Measurements from ENCODE around the gene COLEC12.
A peak's percentile ranks its signal among the peaks of the same experiment; 100 is the strongest.
"Not testable (repeated sequence)": the region's sequence is repeated elsewhere in the genome, so short reads cannot be mapped to it uniquely, and the experiment has no call there.

The COLEC12 gene

GRCh38 chr18:295756-296490 is 204.6 kb downstream of the COLEC12 start:
- no peaks in the 10 kb centered on the region for H3K9me3 ChIP-seq (ENCODE audit: insufficient read depth, low read depth, low read length)
- no peaks in the 10 kb centered on the region for H3K27me3 ChIP-seq (ENCODE audit: insufficient read depth, low read length)
- no peak overlapping the region for H3K4me3 ChIP-seq (ENCODE audit: low read length)
- H3K9ac ChIP-seq (ENCODE audit: low read depth, low read length), result no peak overlapping the region
- H3K27ac ChIP-seq (ENCODE audit: low read length), result no peak overlapping the region
- no peaks in the 10 kb centered on the region for H3K4me1 ChIP-seq (ENCODE audit: insufficient read depth, low read length)
- H3K36me3 ChIP-seq (ENCODE audit: insufficient read depth, low read depth, low read length), result no peaks in the 10 kb centered on the region

- Histone ChIP-seq H3K4me1 (ENCODE audit: insufficient read depth, low read length) (no peaks in the 10 kb centered on the region), H3K27ac (ENCODE audit: low read length) (no peak overlapping the region), H3K4me3 (ENCODE audit: low read length) (no peak overlapping the region), H3K9ac (ENCODE audit: low read depth, low read length) (no peak overlapping the region), H3K27me3 (ENCODE audit: insufficient read depth, low read length) (no peaks in the 10 kb centered on the region), H3K9me3 (ENCODE audit: insufficient read depth, low read depth, low read length) (no peaks in the 10 kb centered on the region), H3K36me3 (ENCODE audit: insufficient read depth, low read depth, low read length) (no peaks in the 10 kb centered on the region)
Measured at GRCh38 chr18:294566-294965, 205.9 kb downstream of the COLEC12 start.

- H3K4me1 ChIP-seq (ENCODE audit: insufficient read depth, low read length), result no peaks in the 10 kb centered on the region
- H3K27ac ChIP-seq (ENCODE audit: low read length), result no peak overlapping the region
- H3K36me3 ChIP-seq (ENCODE audit: insufficient read depth, low read depth, low read length), result no peaks in the 10 kb centered on the region
- H3K9ac ChIP-seq (ENCODE audit: low read depth, low read length), result no peak overlapping the region
- no peak overlapping the region for H3K4me3 ChIP-seq (ENCODE audit: low read length)
- H3K9me3 ChIP-seq (ENCODE audit: insufficient read depth, low read depth, low read length), result no peaks in the 10 kb centered on the region
- no peaks in the 10 kb centered on the region for H3K27me3 ChIP-seq (ENCODE audit: insufficient read depth, low read length)
Measured at GRCh38 chr18:293536-293935, 207.0 kb downstream of the COLEC12 start.

GRCh38 chr18:292271-292670 is 208.2 kb downstream of the COLEC12 start:
- Histone ChIP-seq H3K4me1 (ENCODE audit: insufficient read depth, low read length) (no peaks in the 10 kb centered on the region), H3K4me3 (ENCODE audit: low read length) (no peak overlapping the region), H3K9ac (ENCODE audit: low read depth, low read length) (no peak overlapping the region), H3K27me3 (ENCODE audit: insufficient read depth, low read length) (no peaks in the 10 kb centered on the region), H3K36me3 (ENCODE audit: insufficient read depth, low read depth, low read length) (no peaks in the 10 kb centered on the region), H3K9me3 (ENCODE audit: insufficient read depth, low read depth, low read length) (no peaks in the 10 kb centered on the region), H3K27ac (ENCODE audit: low read length) (no peak overlapping the region)

GRCh38 chr18:289970-290369 is 210.5 kb downstream of the COLEC12 start:
- not testable (repeated sequence) for H3K4me1 ChIP-seq (ENCODE audit: insufficient read depth, low read length); H3K27me3 ChIP-seq (ENCODE audit: insufficient read depth, low read length)

GRCh38 chr18:289026-289425 is 211.5 kb downstream of the COLEC12 start:
- no peaks in the 10 kb centered on the region for H3K36me3 ChIP-seq (ENCODE audit: insufficient read depth, low read depth, low read length)
- H3K4me3 ChIP-seq (ENCODE audit: low read length), result no peak overlapping the region
- no peaks in the 10 kb centered on the region for H3K9me3 ChIP-seq (ENCODE audit: insufficient read depth, low read depth, low read length)
- H3K27me3 ChIP-seq (ENCODE audit: insufficient read depth, low read length), result no peaks in the 10 kb centered on the region
- H3K4me1 ChIP-seq (ENCODE audit: insufficient read depth, low read length), result no peaks in the 10 kb centered on the region
- H3K9ac ChIP-seq (ENCODE audit: low read depth, low read length), result no peak overlapping the region
- no peak overlapping the region for H3K27ac ChIP-seq (ENCODE audit: low read length)

More at GRCh38 chr18:289970-290369, 210.5 kb downstream of the COLEC12 start:
- not testable (repeated sequence) for H3K27ac ChIP-seq (ENCODE audit: low read length); H3K36me3 ChIP-seq (ENCODE audit: insufficient read depth, low read depth, low read length); H3K9me3 ChIP-seq (ENCODE audit: insufficient read depth, low read depth, low read length); H3K4me3 ChIP-seq (ENCODE audit: low read length); H3K9ac ChIP-seq (ENCODE audit: low read depth, low read length)

GRCh38 chr18:286515-287310 is 213.8 kb downstream of the COLEC12 start:
- H3K27ac ChIP-seq (ENCODE audit: low read length), result no peak overlapping the region

GRCh38 chr18:285817-286216 is 214.7 kb downstream of the COLEC12 start:
- Histone ChIP-seq H3K27ac (ENCODE audit: low read length) (no peak overlapping the region), H3K4me1 (ENCODE audit: insufficient read depth, low read length) (no peaks in the 10 kb centered on the region)

More at GRCh38 chr18:286515-287310, 213.8 kb downstream of the COLEC12 start:
- Histone ChIP-seq H3K4me3 (ENCODE audit: low read length) (no peak overlapping the region), H3K36me3 (ENCODE audit: insufficient read depth, low read depth, low read length) (no peaks in the 10 kb centered on the region), H3K4me1 (ENCODE audit: insufficient read depth, low read length) (no peaks in the 10 kb centered on the region), H3K9me3 (ENCODE audit: insufficient read depth, low read depth, low read length) (no peaks in the 10 kb centered on the region), H3K9ac (ENCODE audit: low read depth, low read length) (no peak overlapping the region), H3K27me3 (ENCODE audit: insufficient read depth, low read length) (no peaks in the 10 kb centered on the region)

GRCh38 chr18:275486-275885 is 225.0 kb downstream of the COLEC12 start:
- H3K4me3 ChIP-seq (ENCODE audit: low read length), result no peak overlapping the region
- H3K4me1 ChIP-seq (ENCODE audit: insufficient read depth, low read length), result peaks cover 8% of the 10 kb centered on the region
- H3K27me3 ChIP-seq (ENCODE audit: insufficient read depth, low read length), result no peaks in the 10 kb centered on the region
- no peaks in the 10 kb centered on the region for H3K36me3 ChIP-seq (ENCODE audit: insufficient read depth, low read depth, low read length)
- H3K9ac ChIP-seq (ENCODE audit: low read depth, low read length), result no peak overlapping the region
- no peaks in the 10 kb centered on the region for H3K9me3 ChIP-seq (ENCODE audit: insufficient read depth, low read depth, low read length)
- H3K27ac ChIP-seq (ENCODE audit: low read length), result no peak overlapping the region

More at GRCh38 chr18:285817-286216, 214.7 kb downstream of the COLEC12 start:
- H3K36me3 ChIP-seq (ENCODE audit: insufficient read depth, low read depth, low read length), result no peaks in the 10 kb centered on the region
- H3K27me3 ChIP-seq (ENCODE audit: insufficient read depth, low read length), result no peaks in the 10 kb centered on the region
- no peak overlapping the region for H3K9ac ChIP-seq (ENCODE audit: low read depth, low read length)
- no peak overlapping the region for H3K4me3 ChIP-seq (ENCODE audit: low read length)
- no peaks in the 10 kb centered on the region for H3K9me3 ChIP-seq (ENCODE audit: insufficient read depth, low read depth, low read length)

GRCh38 chr18:274313-274712 is 226.2 kb downstream of the COLEC12 start:
- Histone ChIP-seq H3K36me3 (ENCODE audit: insufficient read depth, low read depth, low read length) (no peaks in the 10 kb centered on the region), H3K27ac (ENCODE audit: low read length) (no peak overlapping the region), H3K27me3 (ENCODE audit: insufficient read depth, low read length) (no peaks in the 10 kb centered on the region), H3K4me3 (ENCODE audit: low read length) (no peak overlapping the region), H3K4me1 (ENCODE audit: insufficient read depth, low read length) (peaks cover 14% of the 10 kb centered on the region), H3K9ac (ENCODE audit: low read depth, low read length) (no peak overlapping the region), H3K9me3 (ENCODE audit: insufficient read depth, low read depth, low read length) (no peaks in the 10 kb centered on the region)

- H3K4me3 ChIP-seq (ENCODE audit: low read length), result no peak overlapping the region
- no peaks in the 10 kb centered on the region for H3K27me3 ChIP-seq (ENCODE audit: insufficient read depth, low read length)
- H3K27ac ChIP-seq (ENCODE audit: low read length), result no peak overlapping the region
- no peaks in the 10 kb centered on the region for H3K9me3 ChIP-seq (ENCODE audit: insufficient read depth, low read depth, low read length)
- H3K9ac ChIP-seq (ENCODE audit: low read depth, low read length), result no peak overlapping the region
- peaks cover 18% of the 10 kb centered on the region for H3K4me1 ChIP-seq (ENCODE audit: insufficient read depth, low read length)
- no peaks in the 10 kb centered on the region for H3K36me3 ChIP-seq (ENCODE audit: insufficient read depth, low read depth, low read length)
Measured at GRCh38 chr18:273525-273924, 227.0 kb downstream of the COLEC12 start.

- no peaks in the 10 kb centered on the region for H3K27me3 ChIP-seq (ENCODE audit: insufficient read depth, low read length)
- no peaks in the 10 kb centered on the region for H3K9me3 ChIP-seq (ENCODE audit: insufficient read depth, low read depth, low read length)
- H3K4me3 ChIP-seq (ENCODE audit: low read length), result no peak overlapping the region
- H3K9ac ChIP-seq (ENCODE audit: low read depth, low read length), result no peak overlapping the region
- peaks cover 18% of the 10 kb centered on the region for H3K4me1 ChIP-seq (ENCODE audit: insufficient read depth, low read length)
- H3K27ac ChIP-seq (ENCODE audit: low read length), result peak overlapping the region; percentile 54
- H3K36me3 ChIP-seq (ENCODE audit: insufficient read depth, low read depth, low read length), result no peaks in the 10 kb centered on the region
Measured at GRCh38 chr18:272650-273049, 227.9 kb downstream of the COLEC12 start.

Data from iPS-20b (cell line).